Medulla oblongata (tissue), 1 donor: Measurements from ENCODE around the gene PXN.
"Not testable (repeated sequence)": the region's sequence is repeated elsewhere in the genome, so short reads cannot be mapped to it uniquely, and the experiment has no call there.

ENCODE experiments used
- DNase-seq: peaks from one replicate; pipeline ENCODE4 v3.0.0-alpha.2; 2015; ENCODE audit errors: extremely low spot score

PXN gene

GRCh38 chr12:120225852-120226640 is 39.5 kb downstream of the PXN start:
- DNase-seq, result no peak

GRCh38 chr12:120225200-120225558 is 40.4 kb downstream of the PXN start:
- no peak for DNase-seq

- peak; percentile 67 for DNase-seq
Measured at GRCh38 chr12:120224304-120225199, 41.0 kb downstream of the PXN start.

- no peak for DNase-seq
Measured at GRCh38 chr12:120223458-120224303, 41.8 kb downstream of the PXN start.

GRCh38 chr12:120222288-120222832 is 43.2 kb downstream of the PXN start:
- no peak for DNase-seq

GRCh38 chr12:120221576-120221900 is 44.0 kb downstream of the PXN start:
- DNase-seq, result no peak

GRCh38 chr12:120220838-120221575 is 44.5 kb downstream of the PXN start:
- DNase-seq, result peak; percentile 61

- DNase-seq, result no peak
Measured at GRCh38 chr12:120218680-120219606, 46.6 kb downstream of the PXN start.

- no peak for DNase-seq
Measured at GRCh38 chr12:120216742-120217605, 48.6 kb downstream of the PXN start.

- DNase-seq, result no peak
Measured at GRCh38 chr12:120215766-120216735, 49.5 kb downstream of the PXN start.

- no peak for DNase-seq
Measured at GRCh38 chr12:120215357-120215735, 50.2 kb downstream of the PXN start.

- DNase-seq, result no peak
Measured at GRCh38 chr12:120214626-120215356, 50.7 kb downstream of the PXN start.

GRCh38 chr12:120213758-120214157 is 51.8 kb downstream of the PXN start:
- no peak for DNase-seq

GRCh38 chr12:120213182-120213581 is 52.3 kb downstream of the PXN start:
- not testable (repeated sequence) for DNase-seq

- DNase-seq, result no peak
Measured at GRCh38 chr12:120212301-120212700, 53.2 kb downstream of the PXN start.

- no peak for DNase-seq
Measured at GRCh38 chr12:120211904-120212283, 53.6 kb downstream of the PXN start.

GRCh38 chr12:120211243-120211903 is 54.2 kb downstream of the PXN start:
- no peak for DNase-seq
